ENCODE results near the gene CAMK2A.

- TF ChIP-seq CTCF (IDR thresholded peaks at IDR 0.05; ENCODE audit: insufficient read depth, low read length, poor library complexity, severe bottlenecking) (no peak), EZH2phosphoT487 (conservative IDR thresholded peaks at IDR 0.05; ENCODE audit: low read length) (no peak)
Observed at GRCh38 chr5:150184006-150184405, 105.6 kb downstream of the CAMK2A start.
